GM12874 (cell line): Measurements from ENCODE around the gene NTNG1.

Source experiments
- CTCF ChIP-seq: IDR thresholded peaks from 2 replicates; pipeline ENCODE4 v1.5.1; 2011; ENCODE audit warnings: low read depth, mild to moderate bottlenecking, control low read depth, low read length, moderate library complexity; ENCODE audit not compliant: insufficient read depth

NTNG1 gene

GRCh38 chr1:107138166-107138565, 2.7 kb upstream of the NTNG1 start:
- TF ChIP-seq CTCF: no peak

GRCh38 chr1:107138767-107139445, 1.9 kb upstream of the NTNG1 start:
- no peak for TF ChIP-seq CTCF

GRCh38 chr1:107139833-107140702, 771 bp upstream of the NTNG1 start:
- TF ChIP-seq CTCF: no peak

GRCh38 chr1:107141491-107142126, 770 bp downstream of the NTNG1 start:
- TF ChIP-seq CTCF: no peak

GRCh38 chr1:107142140-107142542, 1.3 kb downstream of the NTNG1 start:
- no peak for TF ChIP-seq CTCF

GRCh38 chr1:107142666-107143065, 1.8 kb downstream of the NTNG1 start:
- no peak for TF ChIP-seq CTCF

GRCh38 chr1:107145637-107146036, 4.8 kb downstream of the NTNG1 start:
- no peak for TF ChIP-seq CTCF
